Ishikawa (cell line): Measurements from ENCODE around the gene PDE5A.
A peak's percentile ranks its signal among the peaks of the same experiment; 100 is the strongest.

Experiments used
- CEBPB ChIP-seq: IDR thresholded peaks from 2 replicates; pipeline ENCODE4 v1.6.1; 2012
- CREB1 ChIP-seq: IDR thresholded peaks from 2 replicates; pipeline ENCODE4 v1.6.1; 2012; ENCODE audit warnings: low read depth
- EGR1 ChIP-seq: IDR thresholded peaks from 2 replicates; pipeline ENCODE4 v1.6.1; 2012
- EP300 ChIP-seq: IDR thresholded peaks from 2 replicates; pipeline ENCODE4 v1.6.1; 2012; ENCODE audit warnings: borderline replicate concordance
- NFIC ChIP-seq: IDR thresholded peaks from 2 replicates; pipeline ENCODE4 v1.6.1; 2012
- RAD21 ChIP-seq: IDR thresholded peaks from 2 replicates; pipeline ENCODE4 v1.6.1; 2012; ENCODE audit warnings: low read depth
- REST ChIP-seq: IDR thresholded peaks from 2 replicates; pipeline ENCODE4 v1.6.1; 2012; ENCODE audit warnings: low read depth, mild to moderate bottlenecking
- USF1 ChIP-seq: IDR thresholded peaks from 2 replicates; pipeline ENCODE4 v1.6.1; 2012

GRCh38 chr4:119628281-119629141 is at the start of gene PDE5A:
- TF ChIP-seq EP300: no peak
- TF ChIP-seq NFIC: 0 out of 2 replicates have a peak, but pooled peaks have one; percentile 2
- TF ChIP-seq RAD21: peak; percentile 81
- TF ChIP-seq USF1: no peak
- no peak for TF ChIP-seq REST
- no peak for TF ChIP-seq CREB1
- no peak for TF ChIP-seq EGR1
- no peak for TF ChIP-seq CEBPB
